Caco-2 (cell line): ENCODE results near the gene TMC2. TPM values are rescaled to one million over a fixed set of nuclear protein-coding genes. Genes with fewer than 3 reads are reported as not detected.

Source experiments
- BruUV-seq: library from RNA; stranded (reverse); fragments of 400-500 nt; replicated peaks from 2 replicates; lab custom pipeline; 2021; lab: Mats Ljungman, UMichigan
- CTCF ChIA-PET: fragments of 300-600 bp; sonication (Branson Sonifier 250); formaldehyde crosslinking; loops from one replicate; lab custom pipeline; 2022; ENCODE audit warnings: antibody characterized with exemption; lab: Charles Lee
- POLR2A ChIA-PET: fragments of 300-600 bp; sonication (Branson Sonifier 250); formaldehyde crosslinking; loops from one replicate; lab custom pipeline; 2022; ENCODE audit warnings: antibody characterized with exemption; lab: Charles Lee
- DNase-seq, 2 experiments: peaks; one replicate each; pipeline versions ENCODE4 v3.0.0 to v3.0.0-alpha.2; 2020 to 2022
- H3K27me3 ChIP-seq: replicated peaks from 2 replicates; pipeline ENCODE4 v1.6.0; 2011; ENCODE audit warnings: low read length; ENCODE audit not compliant: control insufficient read depth, insufficient read depth
- H3K36me3 ChIP-seq: 2 replicates; pipeline ENCODE4 v1.5.1; 2011; ENCODE audit warnings: low read length; ENCODE audit not compliant: control insufficient read depth, insufficient read depth
- H3K4me1 ChIP-seq: fragments of 250-450 bp; sonication (Bioruptor Pico); 2 replicates; pipeline ENCODE4 v1.5.1; 2020; ENCODE audit warnings: mild to moderate bottlenecking
- H3K4me3 ChIP-seq: 2 replicates; pipeline ENCODE4 v1.5.1; 2011; ENCODE audit warnings: low read depth, mild to moderate bottlenecking, control low read depth, low read length
- H3K9me3 ChIP-seq: fragments of 250-450 bp; sonication (Bioruptor Pico); 2 replicates; pipeline ENCODE4 v1.5.1; 2020; ENCODE audit warnings: mild to moderate bottlenecking, moderate library complexity
- H3K27ac Mint-ChIP-seq: one replicate; pipeline ENCODE4 v1.8.0; 2022; ENCODE audit warnings: mixed read lengths; ENCODE audit not compliant: unreplicated experiment
- H3K27me3 Mint-ChIP-seq: one replicate; pipeline ENCODE4 v1.8.0; 2022; ENCODE audit warnings: mixed read lengths; ENCODE audit not compliant: insufficient read depth, unreplicated experiment
- H3K36me3 Mint-ChIP-seq: one replicate; pipeline ENCODE4 v1.8.0; 2022; ENCODE audit warnings: mild to moderate bottlenecking, mixed read lengths; ENCODE audit not compliant: insufficient read depth, unreplicated experiment
- H3K4me1 Mint-ChIP-seq: one replicate; pipeline ENCODE4 v1.8.0; 2022; ENCODE audit warnings: low read depth, mixed read lengths; ENCODE audit not compliant: unreplicated experiment
- H3K4me3 Mint-ChIP-seq: one replicate; pipeline ENCODE4 v1.8.0; 2022; ENCODE audit warnings: mild to moderate bottlenecking, moderate library complexity, mixed read lengths; ENCODE audit not compliant: unreplicated experiment
- H3K9me3 Mint-ChIP-seq: one replicate; pipeline ENCODE4 v1.8.0; 2022; ENCODE audit warnings: mixed read lengths; ENCODE audit not compliant: unreplicated experiment
- intact Hi-C: fragments of 100-400 bp; cut with micrococcal nuclease; formaldehyde crosslinking; loops from one replicate; pipeline ENCODE4 v1.10.0; 2022; ENCODE audit not compliant: unreplicated experiment
- total RNA-seq: library from RNA; stranded (reverse); gene quantifications from 2 replicates; pipeline ENCODE4 v1.2.3, GENCODE V29; 2022
- TF ChIP-seq, protein P1 (sequence below), 2 experiments: fragments of 200-600 bp in 1 of 2; IDR thresholded peaks; 1 replicate in 1 of 2; 2 replicates in 1 of 2; pipeline versions ENCODE4 v1.5.1 to v1.8.0; 2011 to 2022; ENCODE audit warnings: antibody characterized with exemption in 1 of 2, control low read depth in 1 of 2, inconsistent platforms in 1 of 2, low read depth in 1 of 2, low read length in 1 of 2, mild to moderate bottlenecking in 1 of 2, moderate library complexity in 1 of 2; ENCODE audit not compliant: insufficient read depth in 1 of 2, severe bottlenecking in 1 of 2, unreplicated experiment in 1 of 2

Gene TMC2
- total RNA-seq, 1 experiment from 2014 or later = not detected

DNA sequence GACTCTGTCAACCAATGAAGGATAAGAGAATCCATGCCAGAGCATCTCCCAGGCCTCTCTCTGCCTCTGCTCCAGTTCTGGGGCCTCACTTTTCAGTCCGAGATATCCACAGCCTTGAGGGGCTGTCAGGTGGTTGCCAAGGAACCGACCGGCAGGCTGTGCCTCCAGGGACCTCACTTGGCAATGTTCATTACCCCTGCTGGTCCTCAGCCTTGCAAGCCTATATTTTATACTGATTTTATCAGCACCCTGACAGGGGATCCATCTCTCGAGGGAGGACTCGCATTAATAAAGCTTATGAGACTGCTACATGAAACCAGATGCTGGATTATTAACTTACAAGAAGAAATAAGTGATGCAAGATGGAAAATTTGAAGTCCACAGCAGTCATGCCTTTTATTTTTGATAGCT lies 39.9 kb downstream of the TMC2 start:
- Mint-ChIP-seq H3K36me3 (no peaks in the 10 kb centered on the region), H3K4me1 (no peaks in the 10 kb centered on the region), H3K27me3 (peaks cover 14% of the 10 kb centered on the region), H3K4me3 (no peak overlapping the region), H3K27ac (no peak overlapping the region), H3K9me3 (no peaks in the 10 kb centered on the region)
- TF ChIP-seq, protein P1, sequence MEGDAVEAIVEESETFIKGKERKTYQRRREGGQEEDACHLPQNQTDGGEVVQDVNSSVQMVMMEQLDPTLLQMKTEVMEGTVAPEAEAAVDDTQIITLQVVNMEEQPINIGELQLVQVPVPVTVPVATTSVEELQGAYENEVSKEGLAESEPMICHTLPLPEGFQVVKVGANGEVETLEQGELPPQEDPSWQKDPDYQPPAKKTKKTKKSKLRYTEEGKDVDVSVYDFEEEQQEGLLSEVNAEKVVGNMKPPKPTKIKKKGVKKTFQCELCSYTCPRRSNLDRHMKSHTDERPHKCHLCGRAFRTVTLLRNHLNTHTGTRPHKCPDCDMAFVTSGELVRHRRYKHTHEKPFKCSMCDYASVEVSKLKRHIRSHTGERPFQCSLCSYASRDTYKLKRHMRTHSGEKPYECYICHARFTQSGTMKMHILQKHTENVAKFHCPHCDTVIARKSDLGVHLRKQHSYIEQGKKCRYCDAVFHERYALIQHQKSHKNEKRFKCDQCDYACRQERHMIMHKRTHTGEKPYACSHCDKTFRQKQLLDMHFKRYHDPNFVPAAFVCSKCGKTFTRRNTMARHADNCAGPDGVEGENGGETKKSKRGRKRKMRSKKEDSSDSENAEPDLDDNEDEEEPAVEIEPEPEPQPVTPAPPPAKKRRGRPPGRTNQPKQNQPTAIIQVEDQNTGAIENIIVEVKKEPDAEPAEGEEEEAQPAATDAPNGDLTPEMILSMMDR (IDR thresholded peaks at IDR 0.05; ENCODE audit: insufficient read depth in 1 of 2, low read depth in 1 of 2, low read length in 1 of 2, severe bottlenecking in 1 of 2, unreplicated experiment in 1 of 2) = no peak
- no TSS peak for BruUV-seq
- no peaks in the 10 kb centered on the region for H3K9me3 ChIP-seq
- H3K27me3 ChIP-seq = no peaks in the 10 kb centered on the region
- intact Hi-C loops = no loop called here
- H3K4me3 ChIP-seq = no peak overlapping the region
- CTCF ChIA-PET = no interaction called here
- DNase-seq = no peak
- POLR2A ChIA-PET = no interaction called here
- H3K4me1 ChIP-seq = no peaks in the 10 kb centered on the region
- no peaks in the 10 kb centered on the region for H3K36me3 ChIP-seq

DNA sequence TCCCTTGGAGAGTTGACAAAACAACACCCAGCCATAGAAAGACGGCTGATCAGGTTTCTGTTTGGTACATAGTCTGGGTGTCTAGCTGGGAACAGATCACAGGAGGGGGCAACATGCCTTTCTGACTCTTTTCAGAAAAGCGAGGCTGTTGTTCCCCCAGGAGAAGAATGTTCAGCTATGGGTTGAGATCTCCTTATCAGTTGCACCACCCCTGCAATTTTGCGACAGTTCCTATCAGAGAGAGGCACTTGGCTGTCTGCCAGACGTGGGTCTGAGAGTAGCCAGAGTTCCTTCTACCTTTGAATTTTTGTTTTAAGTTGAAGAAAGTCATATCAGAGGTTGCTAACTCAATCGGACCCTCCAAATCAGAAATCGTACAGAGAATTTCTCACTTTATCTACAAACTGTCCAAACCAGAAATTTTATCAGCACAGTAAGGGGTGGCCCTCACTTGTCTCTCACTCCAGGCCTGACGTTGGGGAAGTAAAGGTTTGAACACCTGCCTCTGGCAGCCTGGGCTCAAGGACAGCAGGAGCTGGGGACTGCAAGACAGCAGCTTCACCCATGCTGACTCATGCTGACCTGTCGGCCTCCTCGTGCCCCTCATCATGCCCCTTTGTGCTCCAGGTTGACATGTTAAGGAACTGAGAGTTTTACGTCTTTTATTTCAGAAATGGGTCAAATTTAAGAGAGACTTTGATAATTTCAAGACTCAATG lies 42.3 kb downstream of the TMC2 start:
- intact Hi-C loops = no loop called here
- no peak overlapping the region for H3K4me3 Mint-ChIP-seq
- Histone ChIP-seq H3K36me3 (no peaks in the 10 kb centered on the region), H3K9me3 (no peaks in the 10 kb centered on the region), H3K27me3 (no peaks in the 10 kb centered on the region), H3K4me3 (no peak overlapping the region), H3K4me1 (no peaks in the 10 kb centered on the region)
- no peak overlapping the region for H3K27ac Mint-ChIP-seq
- BruUV-seq = no TSS peak
- TF ChIP-seq, protein P1 (IDR thresholded peaks at IDR 0.05; ENCODE audit: insufficient read depth in 1 of 2, low read depth in 1 of 2, low read length in 1 of 2, severe bottlenecking in 1 of 2, unreplicated experiment in 1 of 2) = no peak
- ChIA-PET CTCF (no interaction called here), POLR2A (no interaction called here)
- no peaks in the 10 kb centered on the region for H3K4me1 Mint-ChIP-seq
- DNase-seq = no peak
- no peaks in the 10 kb centered on the region for H3K36me3 Mint-ChIP-seq
- no peaks in the 10 kb centered on the region for H3K9me3 Mint-ChIP-seq
- H3K27me3 Mint-ChIP-seq = peaks cover 18% of the 10 kb centered on the region

DNA sequence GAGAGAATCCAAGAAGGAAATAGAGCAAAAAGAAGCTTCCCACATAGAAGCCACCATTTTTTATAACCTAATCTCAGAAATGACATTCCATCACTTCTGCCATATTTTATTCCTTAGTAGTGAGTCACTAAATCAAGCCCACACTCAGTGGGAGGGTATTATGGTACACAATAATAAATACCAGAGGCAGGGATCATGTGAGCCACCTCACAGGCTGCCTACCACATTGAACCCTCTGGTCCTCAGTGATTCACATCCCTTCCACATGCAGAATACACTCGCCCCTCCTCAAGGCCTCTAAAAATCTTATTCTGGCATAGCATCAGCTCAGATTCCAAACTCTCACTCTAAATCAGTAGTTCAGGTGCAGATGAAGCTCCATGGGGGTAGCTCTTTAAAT lies 49.4 kb downstream of the TMC2 start:
- Mint-ChIP-seq H3K36me3 (no peaks in the 10 kb centered on the region), H3K4me3 (no peak overlapping the region), H3K27ac (no peak overlapping the region), H3K9me3 (no peaks in the 10 kb centered on the region), H3K4me1 (no peaks in the 10 kb centered on the region), H3K27me3 (peaks cover 9% of the 10 kb centered on the region)
- no peak for DNase-seq
- no peaks in the 10 kb centered on the region for H3K4me1 ChIP-seq
- ChIA-PET CTCF (no interaction called here), POLR2A (no interaction called here)
- H3K27me3 ChIP-seq = no peaks in the 10 kb centered on the region
- no TSS peak for BruUV-seq
- intact Hi-C loops = no loop called here
- no peak overlapping the region for H3K4me3 ChIP-seq
- H3K9me3 ChIP-seq = no peaks in the 10 kb centered on the region
- TF ChIP-seq, protein P1 (IDR thresholded peaks at IDR 0.05; ENCODE audit: insufficient read depth in 1 of 2, low read depth in 1 of 2, low read length in 1 of 2, severe bottlenecking in 1 of 2, unreplicated experiment in 1 of 2) = no peak
- no peaks in the 10 kb centered on the region for H3K36me3 ChIP-seq
